Measurements from ENCODE around the gene PRR29.

The PRR29 gene

GRCh38 chr17:63998050-63998720, at the start of gene PRR29:
Gene PRR29 (plus strand): TSS chr17:63998351. CDS start chr17:63998365, 14 bp downstream.
- Histone ChIP-seq H3K9me3 (ENCODE audit: insufficient read depth, low read depth, low read length) (no peaks in the 10 kb centered on the region), H3K9ac (ENCODE audit: low read depth, low read length) (no peak within 1 kb of the TSS; the same call in 1 of the 2 replicates), H3K4me1 (ENCODE audit: insufficient read depth, low read length) (peaks cover 6% of the 10 kb centered on the region), H3K27me3 (ENCODE audit: insufficient read depth, low read length) (peaks cover 47% of the 10 kb centered on the region), H3K36me3 (ENCODE audit: insufficient read depth, low read depth, low read length) (no peaks in the 10 kb centered on the region), H3K4me3 (ENCODE audit: low read length) (peak within 1 kb of the TSS; percentile 92), H3K27ac (ENCODE audit: low read length) (no peak within 1 kb of the TSS)

- H3K4me1 ChIP-seq (ENCODE audit: insufficient read depth, low read length), result no peaks in the 10 kb centered on the region
- H3K4me3 ChIP-seq (ENCODE audit: low read length), result no peak overlapping the region
- H3K36me3 ChIP-seq (ENCODE audit: insufficient read depth, low read depth, low read length), result no peaks in the 10 kb centered on the region
- no peaks in the 10 kb centered on the region for H3K27me3 ChIP-seq (ENCODE audit: insufficient read depth, low read length)
- H3K9ac ChIP-seq (ENCODE audit: low read depth, low read length), result no peak overlapping the region
- no peak overlapping the region for H3K27ac ChIP-seq (ENCODE audit: low read length)
- H3K9me3 ChIP-seq (ENCODE audit: insufficient read depth, low read depth, low read length), result no peaks in the 10 kb centered on the region
Measured at GRCh38 chr17:63948521-63948920, 49.6 kb upstream of the PRR29 start.

- Histone ChIP-seq H3K36me3 (ENCODE audit: insufficient read depth, low read depth, low read length) (no peaks in the 10 kb centered on the region), H3K27ac (ENCODE audit: low read length) (no peak overlapping the region), H3K9me3 (ENCODE audit: insufficient read depth, low read depth, low read length) (no peaks in the 10 kb centered on the region), H3K4me1 (ENCODE audit: insufficient read depth, low read length) (no peaks in the 10 kb centered on the region), H3K4me3 (ENCODE audit: low read length) (no peak overlapping the region), H3K27me3 (ENCODE audit: insufficient read depth, low read length) (no peaks in the 10 kb centered on the region), H3K9ac (ENCODE audit: low read depth, low read length) (no peak overlapping the region)
Measured at GRCh38 chr17:63949576-63950250, 48.4 kb upstream of the PRR29 start.

DNA sequence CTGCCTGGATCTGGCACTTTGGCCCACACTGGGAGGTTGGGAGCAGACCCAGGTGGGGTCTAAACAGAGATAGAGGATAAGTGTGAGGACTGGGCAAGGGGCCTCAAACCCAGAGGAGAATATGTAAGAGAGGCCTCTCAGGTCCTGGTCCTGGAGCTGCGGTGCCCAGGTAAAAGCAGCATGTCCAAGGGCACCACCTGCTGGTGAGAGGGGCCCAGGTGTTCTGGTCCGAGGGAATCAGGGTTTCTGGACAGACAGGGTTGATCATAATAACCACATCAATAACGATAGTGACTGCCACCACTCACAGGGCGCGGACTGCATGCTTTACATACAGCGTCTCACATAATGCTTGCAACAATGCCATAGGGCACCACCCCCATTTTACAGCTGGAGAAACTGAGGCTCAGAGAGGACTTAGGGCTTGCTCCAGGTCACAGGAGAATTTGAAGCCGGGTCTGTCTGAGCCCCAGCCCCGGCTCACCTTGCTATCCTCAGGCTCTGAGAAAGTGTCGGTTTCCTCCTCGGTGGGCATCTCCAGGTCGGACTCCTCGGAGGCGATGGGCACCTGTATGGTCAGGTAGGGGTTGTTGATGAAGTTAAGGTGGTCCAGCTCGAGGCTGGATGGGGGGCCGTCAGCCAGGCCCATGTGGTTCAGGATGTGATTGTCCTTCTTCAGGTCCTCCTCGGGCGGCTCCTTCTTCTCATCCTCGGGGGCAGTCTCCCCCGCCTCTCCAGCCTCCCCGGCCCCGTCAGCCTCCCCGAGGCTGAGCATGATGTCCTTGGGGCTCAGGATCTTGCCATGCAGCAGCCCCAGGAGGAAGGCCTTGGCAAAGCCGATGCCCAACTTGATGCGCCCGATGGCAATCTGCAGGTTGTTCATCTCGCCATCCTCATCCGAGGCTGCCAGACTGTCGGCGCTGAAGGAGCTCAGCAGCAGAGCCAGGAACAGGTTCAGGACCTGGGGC, 46.9 kb upstream of the PRR29 start:
- Histone ChIP-seq H3K27ac (ENCODE audit: low read length) (no peak overlapping the region), H3K4me3 (ENCODE audit: low read length) (no peak overlapping the region), H3K36me3 (ENCODE audit: insufficient read depth, low read depth, low read length) (no peaks in the 10 kb centered on the region), H3K27me3 (ENCODE audit: insufficient read depth, low read length) (no peaks in the 10 kb centered on the region), H3K9me3 (ENCODE audit: insufficient read depth, low read depth, low read length) (no peaks in the 10 kb centered on the region), H3K4me1 (ENCODE audit: insufficient read depth, low read length) (no peaks in the 10 kb centered on the region), H3K9ac (ENCODE audit: low read depth, low read length) (no peak overlapping the region)

- H3K36me3 ChIP-seq (ENCODE audit: insufficient read depth, low read depth, low read length), result no peaks in the 10 kb centered on the region
- H3K27me3 ChIP-seq (ENCODE audit: insufficient read depth, low read length), result no peaks in the 10 kb centered on the region
- H3K27ac ChIP-seq (ENCODE audit: low read length), result no peak overlapping the region
- H3K9ac ChIP-seq (ENCODE audit: low read depth, low read length), result no peak overlapping the region
- H3K4me1 ChIP-seq (ENCODE audit: insufficient read depth, low read length), result no peaks in the 10 kb centered on the region
- no peak overlapping the region for H3K4me3 ChIP-seq (ENCODE audit: low read length)
- no peaks in the 10 kb centered on the region for H3K9me3 ChIP-seq (ENCODE audit: insufficient read depth, low read depth, low read length)
Measured at GRCh38 chr17:63954402-63955063, 43.6 kb upstream of the PRR29 start.

DNA sequence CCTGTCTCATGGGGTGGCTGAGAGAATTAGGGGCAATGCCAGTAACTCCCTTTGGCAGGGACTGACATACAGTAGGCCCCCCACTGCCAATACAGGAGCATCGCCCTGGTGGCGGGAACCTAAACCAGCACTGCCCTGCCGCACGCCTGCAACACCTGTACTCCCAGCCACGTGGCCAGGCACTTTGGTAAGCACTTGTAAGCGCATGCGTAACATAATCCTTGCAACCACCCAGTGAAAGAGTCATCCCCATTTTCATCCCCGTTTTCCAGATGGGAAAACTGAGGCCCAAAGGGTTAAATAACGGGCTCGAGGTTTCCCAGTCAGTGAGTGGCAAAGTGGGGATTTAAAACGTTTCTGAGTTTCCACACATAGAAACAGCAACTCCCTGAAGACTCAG, 42.9 kb upstream of the PRR29 start:
- no peak overlapping the region for H3K9ac ChIP-seq (ENCODE audit: low read depth, low read length)
- H3K4me1 ChIP-seq (ENCODE audit: insufficient read depth, low read length), result peaks cover under 1% of the 10 kb centered on the region; the same call in 1 of the 2 replicates
- no peaks in the 10 kb centered on the region for H3K27me3 ChIP-seq (ENCODE audit: insufficient read depth, low read length)
- no peak overlapping the region for H3K27ac ChIP-seq (ENCODE audit: low read length)
- no peaks in the 10 kb centered on the region for H3K36me3 ChIP-seq (ENCODE audit: insufficient read depth, low read depth, low read length)
- H3K9me3 ChIP-seq (ENCODE audit: insufficient read depth, low read depth, low read length), result no peaks in the 10 kb centered on the region
- H3K4me3 ChIP-seq (ENCODE audit: low read length), result no peak overlapping the region

DNA sequence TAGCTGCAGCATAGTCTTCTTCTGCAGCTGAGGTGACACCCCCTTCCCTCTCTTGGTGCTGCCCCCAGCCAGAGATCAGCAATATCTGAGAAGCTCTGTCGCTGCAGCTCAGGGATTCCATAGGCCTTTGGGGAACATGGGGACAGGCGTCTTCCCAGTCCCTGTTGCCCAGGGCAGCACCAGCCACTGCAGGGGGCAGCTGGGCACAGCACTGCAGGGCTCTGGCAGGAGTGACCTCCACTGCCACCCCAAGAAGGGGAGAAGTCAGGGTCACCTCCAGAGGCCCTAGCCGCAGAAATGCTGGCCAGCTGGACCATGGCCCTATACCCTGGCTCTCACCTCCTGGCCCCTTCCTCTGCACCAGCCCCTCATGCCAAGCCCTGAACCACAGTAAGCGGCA, 42.4 kb upstream of the PRR29 start:
- Histone ChIP-seq H3K9me3 (ENCODE audit: insufficient read depth, low read depth, low read length) (no peaks in the 10 kb centered on the region), H3K27ac (ENCODE audit: low read length) (no peak overlapping the region), H3K36me3 (ENCODE audit: insufficient read depth, low read depth, low read length) (no peaks in the 10 kb centered on the region), H3K9ac (ENCODE audit: low read depth, low read length) (no peak overlapping the region), H3K4me3 (ENCODE audit: low read length) (no peak overlapping the region), H3K27me3 (ENCODE audit: insufficient read depth, low read length) (no peaks in the 10 kb centered on the region), H3K4me1 (ENCODE audit: insufficient read depth, low read length) (peaks cover 6% of the 10 kb centered on the region)

DNA sequence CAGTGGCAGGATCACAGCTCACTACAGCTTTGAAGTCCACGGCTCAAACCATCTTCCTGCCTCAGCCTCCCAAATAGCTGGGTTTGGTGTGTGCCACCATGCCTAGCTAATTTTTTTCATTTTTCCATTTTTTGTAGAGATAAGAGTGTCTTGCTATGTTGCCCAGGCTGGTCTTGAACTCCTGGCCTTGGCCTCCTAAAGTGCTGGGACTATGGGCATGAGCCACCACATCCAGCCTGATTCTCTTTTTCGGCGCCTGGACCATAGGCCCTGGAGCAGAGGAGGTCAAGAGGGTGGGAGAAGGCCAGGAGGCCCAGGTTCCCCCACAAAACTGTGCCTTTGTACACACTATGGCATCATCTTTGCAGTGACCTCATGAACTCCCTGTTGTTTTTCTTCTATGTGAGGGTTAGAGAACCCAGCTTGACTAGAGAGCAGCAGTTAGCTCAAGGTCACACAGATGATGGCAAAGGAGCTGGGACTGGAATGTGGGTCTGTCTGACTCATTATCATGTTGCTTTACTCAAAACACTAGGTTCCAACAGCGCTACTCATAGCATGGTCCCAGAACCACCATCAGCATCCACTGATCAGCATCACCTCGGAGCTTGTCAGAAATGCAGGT, 41.7 kb upstream of the PRR29 start:
- Histone ChIP-seq H3K27ac (ENCODE audit: low read length) (no peak overlapping the region), H3K4me3 (ENCODE audit: low read length) (no peak overlapping the region), H3K9me3 (ENCODE audit: insufficient read depth, low read depth, low read length) (no peaks in the 10 kb centered on the region), H3K27me3 (ENCODE audit: insufficient read depth, low read length) (no peaks in the 10 kb centered on the region), H3K9ac (ENCODE audit: low read depth, low read length) (no peak overlapping the region), H3K36me3 (ENCODE audit: insufficient read depth, low read depth, low read length) (no peaks in the 10 kb centered on the region), H3K4me1 (ENCODE audit: insufficient read depth, low read length) (peaks cover 6% of the 10 kb centered on the region)

DNA sequence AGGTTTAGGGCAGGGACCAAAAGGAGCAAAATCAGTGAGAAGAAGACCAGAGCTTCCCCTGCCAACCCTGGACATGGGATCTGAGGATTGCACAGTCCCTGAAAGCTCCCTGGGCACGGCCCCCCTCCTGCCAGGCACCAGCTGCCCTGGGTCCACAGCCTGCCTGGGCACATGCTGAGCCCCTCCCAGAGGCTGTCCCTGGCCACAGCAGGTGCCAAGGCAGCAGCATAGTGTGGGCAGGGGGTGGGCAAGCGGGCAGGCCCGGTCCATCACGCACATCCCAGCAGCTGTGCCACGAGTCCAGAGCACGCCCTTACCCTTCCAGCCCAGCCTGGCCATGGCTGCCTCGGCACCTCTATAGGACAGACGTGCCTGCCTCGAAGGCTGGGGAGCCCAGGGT, 38.1 kb upstream of the PRR29 start:
- peak overlapping the region; percentile 80; the same call in 1 of the 2 replicates for H3K9ac ChIP-seq (ENCODE audit: low read depth, low read length)
- H3K4me3 ChIP-seq (ENCODE audit: low read length), result peak overlapping the region; percentile 79; the same call in 1 of the 2 replicates
- no peaks in the 10 kb centered on the region for H3K27me3 ChIP-seq (ENCODE audit: insufficient read depth, low read length)
- H3K27ac ChIP-seq (ENCODE audit: low read length), result no peak overlapping the region
- H3K4me1 ChIP-seq (ENCODE audit: insufficient read depth, low read length), result peaks cover 13% of the 10 kb centered on the region
- no peaks in the 10 kb centered on the region for H3K9me3 ChIP-seq (ENCODE audit: insufficient read depth, low read depth, low read length)
- no peaks in the 10 kb centered on the region for H3K36me3 ChIP-seq (ENCODE audit: insufficient read depth, low read depth, low read length)

GRCh38 chr17:63960430-63960829, 37.7 kb upstream of the PRR29 start:
- peak overlapping the region; percentile 79; the same call in 1 of the 2 replicates for H3K4me3 ChIP-seq (ENCODE audit: low read length)

More at GRCh38 chr17:63960430-63960829, 37.7 kb upstream of the PRR29 start:
- Histone ChIP-seq H3K4me1 (ENCODE audit: insufficient read depth, low read length) (peaks cover 13% of the 10 kb centered on the region), H3K36me3 (ENCODE audit: insufficient read depth, low read depth, low read length) (no peaks in the 10 kb centered on the region), H3K27ac (ENCODE audit: low read length) (no peak overlapping the region), H3K9me3 (ENCODE audit: insufficient read depth, low read depth, low read length) (no peaks in the 10 kb centered on the region), H3K9ac (ENCODE audit: low read depth, low read length) (peak overlapping the region; percentile 80; the same call in 1 of the 2 replicates), H3K27me3 (ENCODE audit: insufficient read depth, low read length) (no peaks in the 10 kb centered on the region)
